ENCODE results near the gene KCTD2. TPM values are rescaled to one million over a fixed set of nuclear protein-coding genes. Genes with fewer than 3 reads are reported as not detected.
A peak's percentile ranks its signal among the peaks of the same experiment; 100 is the strongest.

KCTD2 gene
- total RNA-seq, 1 donor from 2014 or later: 17.1 TPM

DNA sequence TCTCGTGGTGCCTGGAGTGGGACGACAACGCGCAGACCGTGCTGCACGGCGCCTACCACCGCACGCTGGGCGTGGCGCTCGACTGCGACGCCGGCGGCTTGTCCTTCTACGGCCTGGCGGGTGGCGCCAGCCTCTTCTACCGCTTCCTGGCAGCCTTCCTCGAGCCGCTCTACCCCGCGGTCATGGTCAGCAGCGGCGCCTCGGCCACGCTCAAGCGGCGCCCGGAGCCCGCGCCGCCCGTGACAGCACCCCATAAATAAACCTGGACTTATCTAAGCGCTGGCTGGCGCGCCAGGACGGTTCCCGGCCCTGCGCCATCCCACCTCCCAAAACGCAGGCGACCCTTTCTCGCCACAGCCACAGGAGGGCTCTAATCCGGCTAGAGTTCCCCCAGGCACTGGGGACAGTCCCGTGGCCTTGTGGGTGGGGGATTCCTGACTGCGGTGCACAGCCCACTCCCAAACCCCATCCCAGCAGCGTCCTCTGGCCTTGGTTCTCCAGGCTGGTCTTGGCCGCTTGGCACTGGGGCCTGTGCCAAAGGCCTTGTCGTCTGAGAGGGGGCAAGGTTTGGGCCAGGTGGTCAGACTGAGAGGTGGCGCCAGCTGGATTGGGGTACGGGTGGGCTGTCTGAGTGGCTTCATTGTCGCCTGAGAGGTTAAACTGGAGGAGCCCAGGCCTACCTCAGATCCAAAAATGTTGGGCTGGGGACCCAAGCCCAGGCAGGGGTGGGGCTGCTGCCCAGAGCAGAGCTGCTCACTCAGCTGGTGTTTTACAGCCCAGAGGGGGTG, 30.7 kb downstream of the KCTD2 start:
- H3K27ac ChIP-seq (ENCODE audit: low read depth, low read length): peak overlapping the region; percentile 71
- H3K36me3 Mint-ChIP-seq (ENCODE audit: low read depth, unreplicated experiment): no peaks in the 10 kb centered on the region
- peaks cover 2% of the 10 kb centered on the region for H3K27me3 ChIP-seq (ENCODE audit: insufficient read depth, low read length)
- no peaks in the 10 kb centered on the region for H3K79me2 ChIP-seq (ENCODE audit: insufficient read depth, low read length)
- H3K27me3 Mint-ChIP-seq (ENCODE audit: low read depth, unreplicated experiment): peaks cover 5% of the 10 kb centered on the region
- no peaks in the 10 kb centered on the region for H3K9me3 Mint-ChIP-seq (ENCODE audit: unreplicated experiment)
- TF ChIP-seq, protein P1, sequence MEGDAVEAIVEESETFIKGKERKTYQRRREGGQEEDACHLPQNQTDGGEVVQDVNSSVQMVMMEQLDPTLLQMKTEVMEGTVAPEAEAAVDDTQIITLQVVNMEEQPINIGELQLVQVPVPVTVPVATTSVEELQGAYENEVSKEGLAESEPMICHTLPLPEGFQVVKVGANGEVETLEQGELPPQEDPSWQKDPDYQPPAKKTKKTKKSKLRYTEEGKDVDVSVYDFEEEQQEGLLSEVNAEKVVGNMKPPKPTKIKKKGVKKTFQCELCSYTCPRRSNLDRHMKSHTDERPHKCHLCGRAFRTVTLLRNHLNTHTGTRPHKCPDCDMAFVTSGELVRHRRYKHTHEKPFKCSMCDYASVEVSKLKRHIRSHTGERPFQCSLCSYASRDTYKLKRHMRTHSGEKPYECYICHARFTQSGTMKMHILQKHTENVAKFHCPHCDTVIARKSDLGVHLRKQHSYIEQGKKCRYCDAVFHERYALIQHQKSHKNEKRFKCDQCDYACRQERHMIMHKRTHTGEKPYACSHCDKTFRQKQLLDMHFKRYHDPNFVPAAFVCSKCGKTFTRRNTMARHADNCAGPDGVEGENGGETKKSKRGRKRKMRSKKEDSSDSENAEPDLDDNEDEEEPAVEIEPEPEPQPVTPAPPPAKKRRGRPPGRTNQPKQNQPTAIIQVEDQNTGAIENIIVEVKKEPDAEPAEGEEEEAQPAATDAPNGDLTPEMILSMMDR (IDR thresholded peaks at IDR 0.05; ENCODE audit: insufficient read depth, low read depth, low read length): no peak
- TF ChIP-seq EZH2 (IDR thresholded peaks at IDR 0.05; ENCODE audit: insufficient read depth, low read length): no peak
- H3K4me2 ChIP-seq (ENCODE audit: low read length): peak overlapping the region; percentile 59
- no peak overlapping the region for H3K4me3 ChIP-seq (ENCODE audit: insufficient read depth, low read depth, low read length)
- DNase-seq (ENCODE audit: low read depth): no peak
- H3K9me3 ChIP-seq (ENCODE audit: insufficient read depth, low read depth, low read length): no peaks in the 10 kb centered on the region
- no peaks in the 10 kb centered on the region for H4K20me1 ChIP-seq (ENCODE audit: insufficient read depth, low read length)
- peak overlapping the region; percentile 94 for H2AFZ ChIP-seq (ENCODE audit: low read depth, low read length)
- H3K4me1 Mint-ChIP-seq (ENCODE audit: low read depth, unreplicated experiment): peaks cover 17% of the 10 kb centered on the region
- no peak for FAIRE-seq
- no peaks in the 10 kb centered on the region for H3K36me3 ChIP-seq (ENCODE audit: insufficient read depth, low read length)
- peak overlapping the region; percentile 53 for H3K9ac ChIP-seq (ENCODE audit: low read length)
- H3K27ac Mint-ChIP-seq (ENCODE audit: unreplicated experiment): no peak overlapping the region
- no peak overlapping the region for H3K4me3 Mint-ChIP-seq (ENCODE audit: unreplicated experiment)
- peaks cover 28% of the 10 kb centered on the region for H3K4me1 ChIP-seq (ENCODE audit: insufficient read depth, low read length)

DNA sequence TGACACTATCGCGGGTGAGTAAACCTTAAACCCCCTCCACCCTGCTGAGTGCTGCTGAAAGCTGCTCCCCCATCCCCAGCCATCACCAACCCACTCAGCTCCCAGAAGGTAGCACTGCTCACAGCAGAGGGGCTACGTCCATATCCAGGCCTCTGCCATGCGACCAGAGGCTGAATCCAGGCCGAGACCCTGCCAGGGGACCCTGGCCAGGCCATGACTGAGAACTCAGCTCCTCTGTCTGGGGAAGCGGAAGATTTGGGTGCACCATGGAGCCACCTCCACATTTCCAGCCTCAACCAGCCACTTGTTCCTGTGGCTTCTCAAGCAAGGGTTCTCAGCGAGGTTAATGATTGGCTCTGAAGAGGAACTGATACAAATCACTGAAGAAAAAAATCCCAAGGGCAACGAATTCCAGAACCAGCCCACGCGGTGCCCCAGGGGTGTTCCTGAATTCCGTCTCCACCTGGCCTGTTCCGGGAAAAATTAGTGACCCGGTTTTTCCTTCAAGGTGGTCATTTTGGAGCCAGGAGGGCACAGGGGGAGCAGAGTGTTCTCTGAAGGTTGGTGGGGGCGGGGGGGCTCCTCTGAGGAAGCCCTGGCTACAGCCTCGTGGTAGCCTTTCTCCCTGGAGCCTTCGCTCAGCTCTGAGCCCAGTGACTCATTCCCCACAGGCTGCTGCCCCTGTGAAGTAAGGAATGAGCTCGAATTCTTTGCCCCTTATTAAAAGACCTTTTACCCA, 31.4 kb downstream of the KCTD2 start:
- no peaks in the 10 kb centered on the region for H3K36me3 Mint-ChIP-seq (ENCODE audit: low read depth, unreplicated experiment)
- H3K27ac Mint-ChIP-seq (ENCODE audit: unreplicated experiment): peak overlapping the region; percentile 92
- FAIRE-seq: peak; percentile 34

More for the DNA sequence above, 31.4 kb downstream of the KCTD2 start:
- no peak overlapping the region for H3K4me3 ChIP-seq (ENCODE audit: insufficient read depth, low read depth, low read length)
- H3K79me2 ChIP-seq (ENCODE audit: insufficient read depth, low read length): no peaks in the 10 kb centered on the region
- Mint-ChIP-seq H3K27me3 (ENCODE audit: low read depth, unreplicated experiment) (peaks cover 5% of the 10 kb centered on the region), H3K4me1 (ENCODE audit: low read depth, unreplicated experiment) (peaks cover 17% of the 10 kb centered on the region), H3K9me3 (ENCODE audit: unreplicated experiment) (no peaks in the 10 kb centered on the region), H3K4me3 (ENCODE audit: unreplicated experiment) (peak overlapping the region; percentile 45)
- peak overlapping the region; percentile 94 for H2AFZ ChIP-seq (ENCODE audit: low read depth, low read length)
- peak overlapping the region; percentile 59 for H3K4me2 ChIP-seq (ENCODE audit: low read length)
- H3K36me3 ChIP-seq (ENCODE audit: insufficient read depth, low read length): no peaks in the 10 kb centered on the region
- no peaks in the 10 kb centered on the region for H4K20me1 ChIP-seq (ENCODE audit: insufficient read depth, low read length)
- peak overlapping the region; percentile 53 for H3K9ac ChIP-seq (ENCODE audit: low read length)
- peaks cover 28% of the 10 kb centered on the region for H3K4me1 ChIP-seq (ENCODE audit: insufficient read depth, low read length)
- DNase-seq (ENCODE audit: low read depth): peak; percentile 74
- peaks cover 2% of the 10 kb centered on the region for H3K27me3 ChIP-seq (ENCODE audit: insufficient read depth, low read length)
- no peak for TF ChIP-seq EZH2 (IDR thresholded peaks at IDR 0.05; ENCODE audit: insufficient read depth, low read length)
- TF ChIP-seq, protein P1 (IDR thresholded peaks at IDR 0.05; ENCODE audit: insufficient read depth, low read depth, low read length): no peak
- peak overlapping the region; percentile 71 for H3K27ac ChIP-seq (ENCODE audit: low read depth, low read length)
- H3K9me3 ChIP-seq (ENCODE audit: insufficient read depth, low read depth, low read length): no peaks in the 10 kb centered on the region
